ENCODE measurements around the gene MYADML2.
"Not testable (repeated sequence)": the region's sequence is repeated elsewhere in the genome, so short reads cannot be mapped to it uniquely, and the experiment has no call there.

MYADML2 gene, protein sequence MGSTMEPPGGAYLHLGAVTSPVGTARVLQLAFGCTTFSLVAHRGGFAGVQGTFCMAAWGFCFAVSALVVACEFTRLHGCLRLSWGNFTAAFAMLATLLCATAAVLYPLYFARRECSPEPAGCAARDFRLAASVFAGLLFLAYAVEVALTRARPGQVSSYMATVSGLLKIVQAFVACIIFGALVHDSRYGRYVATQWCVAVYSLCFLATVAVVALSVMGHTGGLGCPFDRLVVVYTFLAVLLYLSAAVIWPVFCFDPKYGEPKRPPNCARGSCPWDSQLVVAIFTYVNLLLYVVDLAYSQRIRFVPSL

DNA sequence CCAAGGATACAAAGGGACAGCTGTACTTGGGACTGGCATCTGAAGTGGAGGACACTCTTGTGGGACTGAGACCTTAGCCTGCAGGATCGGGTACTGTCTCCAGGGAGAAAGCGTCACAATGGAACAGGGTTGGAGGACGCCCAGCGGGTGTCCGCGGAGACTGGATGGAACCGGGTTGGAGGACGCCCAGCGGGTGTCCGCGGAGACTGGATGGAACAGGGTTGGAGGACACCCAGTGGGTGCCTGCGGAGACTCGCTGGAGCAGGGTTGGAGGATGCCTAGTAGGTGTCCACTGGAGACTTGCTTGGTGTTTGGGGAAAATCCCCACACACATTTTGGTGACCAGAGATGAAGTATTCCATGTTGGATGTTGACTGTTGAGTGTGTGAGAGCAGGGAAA lies at the start of gene MYADML2:
Gene MYADML2 (minus strand): TSS at position 45 of the 400 bp plus-strand sequence. CDS start 5,492 bp downstream, outside the sequence.
- DNase-seq, result no peak

DNA sequence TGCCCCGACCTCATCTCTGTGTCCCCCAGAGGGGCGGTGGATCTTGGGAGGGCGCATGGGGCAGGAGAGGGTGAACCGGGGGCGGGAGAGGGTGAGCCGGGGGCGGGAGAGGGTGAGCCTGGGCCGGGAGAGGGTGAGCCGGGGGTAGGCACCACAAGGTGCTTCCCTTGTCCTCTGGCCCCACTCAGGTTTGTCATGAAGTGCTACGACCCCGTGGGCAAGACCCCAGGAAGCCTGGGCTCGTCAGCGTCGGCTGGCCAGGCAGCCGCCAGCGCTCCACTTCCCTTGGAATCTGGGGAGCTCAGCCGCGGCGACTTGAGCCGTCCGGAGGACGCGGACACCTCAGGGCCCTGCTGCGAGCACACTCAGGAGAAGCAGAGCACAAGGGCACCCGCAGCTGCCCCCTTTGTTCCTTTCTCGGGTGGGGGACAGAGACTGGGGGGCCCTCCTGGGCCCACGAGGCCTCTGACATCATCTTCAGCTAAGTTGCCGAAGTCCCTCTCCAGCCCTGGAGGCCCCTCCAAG lies 49.3 kb upstream of the MYADML2 start:
- DNase-seq, result no peak

DNA sequence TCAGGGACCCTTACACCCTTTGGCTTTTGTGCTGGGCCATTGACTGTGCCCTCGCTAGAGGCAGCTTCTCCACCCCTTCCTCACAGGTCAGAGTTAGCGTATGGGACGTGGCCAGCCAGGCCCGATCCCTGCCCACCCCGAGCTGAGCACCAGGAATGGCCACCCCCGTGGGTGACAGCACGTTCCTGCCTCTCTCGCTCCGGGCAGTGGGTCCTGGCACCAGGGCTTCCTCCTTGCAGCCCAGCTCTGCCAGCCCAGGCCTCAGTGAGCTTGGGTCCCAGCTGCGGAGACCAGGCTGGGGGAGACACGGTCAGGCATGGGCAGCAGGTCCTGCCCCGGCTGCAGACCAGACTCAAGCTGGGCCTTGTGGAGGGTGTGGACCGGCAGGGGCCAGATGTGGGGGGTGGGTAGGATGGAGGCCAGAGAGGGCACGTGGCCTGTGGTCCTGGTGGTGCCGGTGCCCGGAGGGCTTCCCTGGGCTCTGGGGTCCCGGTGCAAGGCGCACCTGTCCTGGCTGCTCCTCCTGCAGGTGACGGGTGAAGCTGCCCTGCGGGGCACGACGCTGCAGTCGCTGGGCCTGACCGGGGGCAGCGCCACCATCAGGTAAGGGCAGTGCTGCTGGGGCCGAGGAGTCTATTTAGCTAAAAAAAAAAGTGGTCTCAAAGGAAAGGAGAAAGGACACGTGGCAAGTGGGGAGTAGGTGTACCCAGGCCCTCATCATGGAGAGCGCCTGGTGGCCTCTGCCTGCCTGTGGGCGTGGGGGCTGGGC lies 48.6 kb upstream of the MYADML2 start:
- DNase-seq, result no peak

DNA sequence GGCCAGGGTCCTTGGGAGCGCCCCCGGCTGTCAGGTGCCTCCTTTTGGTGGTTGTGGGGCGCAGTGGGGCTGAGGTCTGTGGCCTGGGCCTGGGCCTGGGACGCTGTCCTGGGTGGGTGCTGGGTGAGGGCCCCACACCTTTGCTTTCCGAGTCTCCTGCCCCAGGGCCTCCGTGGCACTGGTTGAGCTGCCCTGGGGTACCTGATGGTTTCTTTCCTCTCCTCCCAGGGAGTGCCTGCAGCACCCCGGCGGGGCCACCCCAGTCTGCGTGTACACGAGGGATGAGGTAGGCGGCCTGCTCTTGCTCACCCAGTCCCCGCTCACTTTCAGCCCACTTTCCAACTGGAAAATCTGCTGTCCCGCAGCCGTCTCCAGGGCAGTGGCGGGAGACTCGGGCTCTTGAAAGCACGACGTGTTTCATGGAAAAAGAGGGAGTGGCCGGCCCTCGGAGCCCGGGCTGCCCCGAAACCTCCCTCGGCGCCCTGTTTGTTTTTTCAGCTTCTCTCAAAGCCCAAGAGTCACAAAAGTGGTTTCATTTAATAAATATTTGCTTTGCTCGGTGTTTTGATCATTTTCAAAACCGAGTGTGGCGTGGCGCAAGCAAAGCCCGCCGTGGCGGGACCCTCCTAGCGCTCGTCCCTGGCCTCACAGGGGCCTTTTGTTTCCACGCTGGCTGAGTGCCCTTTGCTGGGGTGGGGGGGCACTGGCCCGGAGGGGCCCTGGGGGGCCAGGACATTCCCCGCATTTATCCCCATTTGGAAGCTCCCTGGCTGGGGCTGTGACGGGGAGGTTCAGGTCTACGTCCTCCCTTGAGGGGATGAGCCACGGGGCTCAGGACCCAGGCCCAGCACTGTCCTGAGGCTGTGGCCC lies 47.8 kb upstream of the MYADML2 start:
- DNase-seq, result no peak

DNA sequence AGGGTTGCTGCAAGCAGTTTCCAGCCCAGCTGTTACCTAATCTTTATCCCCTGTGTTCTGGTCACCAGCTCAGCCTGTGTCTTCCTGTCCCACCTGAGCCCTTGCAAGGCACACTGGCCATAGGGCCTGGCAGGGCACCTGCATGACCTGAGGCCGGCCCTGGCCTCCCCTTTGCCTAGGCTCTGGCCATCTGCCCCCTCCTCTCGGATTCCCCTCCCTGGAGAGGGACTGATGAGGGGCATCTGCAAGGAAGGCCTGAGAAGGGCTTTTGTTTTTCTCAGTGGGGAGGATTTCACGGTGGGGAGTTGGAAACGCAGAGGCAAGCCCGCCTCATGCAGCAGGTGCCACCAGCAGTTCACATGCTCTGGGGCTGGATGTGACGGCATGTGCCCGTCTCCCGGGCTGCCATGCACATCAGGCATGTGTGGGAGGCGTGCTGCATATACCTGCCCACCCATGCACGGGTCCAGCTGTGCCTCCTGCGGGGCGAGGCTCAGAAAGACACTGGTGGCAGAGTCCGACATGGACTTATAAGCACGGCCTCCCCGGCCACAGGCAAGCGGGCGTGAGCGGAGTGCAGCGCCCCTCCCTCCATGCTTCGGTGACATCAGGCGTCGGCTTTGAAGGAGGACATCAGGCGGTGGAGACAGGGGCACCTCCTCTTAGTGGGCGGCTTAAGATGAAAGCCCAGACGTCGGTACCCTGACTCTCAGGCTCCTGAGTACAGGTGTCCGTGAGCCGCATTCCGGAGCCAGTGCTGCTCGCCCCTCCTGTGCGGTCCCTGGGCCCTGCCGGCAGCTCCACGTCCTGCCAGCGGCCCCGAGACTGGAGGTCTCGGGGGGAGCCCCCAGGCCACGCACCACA lies 46.9 kb upstream of the MYADML2 start:
- no peak for DNase-seq

DNA sequence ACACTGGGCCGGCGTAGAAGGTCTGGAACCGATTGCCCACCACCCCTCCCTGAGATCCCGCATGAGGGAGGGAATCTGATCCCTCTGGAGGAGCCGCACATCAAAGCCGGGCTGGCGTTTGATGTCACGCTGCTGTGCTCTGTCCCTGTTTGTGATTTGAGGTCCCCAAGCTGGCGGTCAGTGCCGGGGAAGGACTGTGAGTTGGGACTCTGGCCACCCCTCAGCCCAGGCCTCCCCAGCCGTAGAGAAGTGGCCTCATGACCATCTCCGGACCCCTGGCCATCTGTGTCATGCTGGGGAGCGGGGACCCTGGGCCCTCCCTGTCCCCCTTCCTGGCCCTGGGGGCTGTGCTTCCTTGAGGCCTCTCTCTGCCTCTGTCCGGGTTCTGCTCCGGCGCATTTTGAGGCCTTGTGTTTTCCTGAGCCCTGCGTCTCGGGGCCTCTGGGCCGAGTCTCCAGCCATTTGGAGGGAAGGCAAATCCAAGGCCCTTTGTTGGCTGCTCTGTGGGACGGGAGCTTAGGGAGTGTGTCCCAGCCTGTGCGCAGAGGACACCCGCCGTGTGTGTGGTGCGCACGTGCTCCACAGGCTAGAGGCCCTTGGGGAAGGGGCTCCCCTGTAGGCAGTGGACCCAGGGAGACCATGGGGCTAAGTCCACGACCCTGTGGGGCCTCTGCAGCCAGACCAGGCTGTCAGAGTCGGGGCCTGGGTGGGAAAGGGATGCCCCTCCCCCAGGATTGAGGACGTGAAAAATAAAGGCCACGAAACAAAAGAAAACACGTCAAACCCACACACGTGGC lies 45.5 kb upstream of the MYADML2 start:
- DNase-seq, result no peak

DNA sequence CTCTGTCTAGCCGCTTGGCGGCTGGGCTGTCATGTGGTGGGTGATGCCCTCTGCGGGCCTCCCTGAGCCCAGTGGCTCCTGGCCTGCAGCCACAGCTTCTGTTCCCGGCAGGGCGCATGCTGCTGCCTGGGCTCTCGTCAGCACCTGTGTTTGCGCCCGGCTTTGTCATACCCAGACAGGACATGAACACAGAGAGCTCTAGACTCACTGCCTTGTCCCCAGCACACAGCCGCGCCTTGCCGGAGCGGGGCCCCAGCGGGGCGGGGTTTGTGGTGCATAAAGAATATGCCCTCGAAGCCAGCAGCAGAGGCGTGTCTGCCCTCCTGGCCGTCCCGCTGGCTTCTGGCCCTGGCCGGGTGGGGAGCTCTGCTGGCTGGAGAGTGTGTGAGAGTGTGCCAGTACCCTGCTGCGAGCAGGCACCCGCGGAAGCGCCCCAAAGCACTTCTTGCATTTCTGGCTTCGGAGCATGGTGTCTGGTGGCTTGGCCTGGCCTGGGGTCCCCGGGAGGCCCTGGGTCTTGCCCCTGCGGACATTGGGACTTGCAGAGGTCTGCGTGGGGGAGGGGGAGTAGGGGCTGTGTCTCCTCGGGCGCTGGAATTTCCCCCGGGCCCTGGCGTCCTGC lies 44.8 kb upstream of the MYADML2 start:
- no peak for DNase-seq

DNA sequence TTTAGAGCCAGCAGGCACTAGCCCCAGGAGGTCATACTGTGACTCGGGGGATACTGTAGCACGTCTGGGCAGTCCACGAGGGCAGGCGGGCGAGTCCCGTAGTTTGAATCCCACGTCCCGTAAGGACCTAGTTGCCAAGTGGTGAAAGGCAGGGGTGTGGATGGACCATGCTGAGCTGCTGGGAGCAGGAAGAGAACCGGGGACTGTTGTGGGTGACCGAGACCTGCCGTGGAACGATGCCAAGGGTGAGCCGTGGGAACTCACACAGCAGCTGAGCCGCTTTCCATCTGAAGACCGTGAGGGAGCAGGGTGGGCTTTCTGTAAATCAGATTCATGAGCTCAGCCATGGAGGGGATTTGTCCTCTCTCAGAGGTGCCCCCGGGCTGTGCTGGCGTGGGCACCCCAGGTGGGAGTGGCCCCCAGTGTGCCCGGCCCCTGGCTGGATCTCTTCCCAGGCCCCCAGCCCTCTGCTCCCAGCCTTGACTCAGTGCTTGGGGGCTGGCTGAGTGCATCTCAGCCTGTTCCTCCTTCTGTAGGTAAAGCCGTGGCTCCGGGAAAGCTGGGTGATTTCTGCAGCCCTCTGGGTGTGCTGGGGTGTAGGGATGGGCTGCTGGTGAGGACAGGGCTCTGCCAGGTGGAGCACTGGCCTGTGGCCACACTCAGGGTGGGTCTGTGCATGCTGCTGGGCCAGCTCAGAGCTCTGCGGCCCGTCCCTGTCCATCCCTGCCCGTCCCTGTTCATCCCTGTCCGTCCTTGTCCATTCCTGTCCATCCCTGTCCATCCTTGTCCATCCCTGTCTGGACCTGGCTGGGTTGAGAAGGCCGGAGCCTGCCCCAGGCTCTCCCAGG lies 44.0 kb upstream of the MYADML2 start:
- no peak for DNase-seq

DNA sequence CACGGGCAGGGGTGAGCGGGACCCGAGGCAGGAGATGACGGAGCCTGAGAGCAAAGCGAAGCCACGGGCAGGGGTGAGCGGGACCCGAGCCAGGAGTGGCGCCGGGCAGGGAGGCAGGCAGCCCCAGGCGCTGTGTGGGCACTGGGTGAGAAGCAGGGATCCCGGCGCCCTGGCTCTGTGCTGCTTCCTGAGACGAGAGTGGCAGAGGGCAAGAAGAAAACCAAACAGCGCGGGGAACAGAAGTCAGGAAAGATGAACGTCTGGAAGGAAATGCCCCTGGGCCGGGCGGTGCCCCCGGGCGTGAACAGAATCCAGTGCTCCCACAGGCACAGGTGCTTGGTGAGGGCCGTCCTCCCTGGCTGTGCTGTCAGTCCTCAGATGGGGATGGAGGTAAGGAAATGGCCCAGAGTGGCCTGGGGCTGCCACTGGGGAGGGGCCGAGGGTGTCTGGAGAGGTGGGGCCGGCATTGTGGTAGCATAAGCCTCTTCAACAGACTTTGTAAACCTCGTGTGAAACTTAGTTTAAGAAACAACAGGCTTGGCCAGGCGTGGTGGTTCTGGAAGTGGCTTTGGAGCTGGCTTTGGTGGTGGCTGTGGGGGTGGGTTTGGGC lies 40.2 kb upstream of the MYADML2 start:
- no peak for DNase-seq

DNA sequence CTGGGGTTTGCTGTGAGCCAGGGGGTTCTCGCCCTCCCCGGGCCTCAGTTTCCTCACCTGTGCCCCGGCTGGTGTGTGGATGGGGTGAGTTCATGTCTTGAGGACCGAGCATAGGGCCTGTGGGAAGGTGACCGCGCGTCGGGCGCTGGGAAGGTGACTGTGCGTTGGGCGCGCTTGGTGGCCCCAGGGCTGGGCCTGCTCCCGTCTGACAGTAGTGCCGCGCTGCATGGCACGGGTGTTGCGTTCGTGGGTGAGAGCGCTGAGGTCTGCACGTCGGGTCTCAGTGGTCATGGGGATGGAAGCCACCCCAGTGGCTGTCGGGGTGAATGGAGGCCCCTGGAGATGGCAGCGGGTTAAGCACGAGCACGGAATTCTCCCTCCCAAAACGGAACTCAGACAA lies 39.6 kb upstream of the MYADML2 start:
- DNase-seq, result no peak

DNA sequence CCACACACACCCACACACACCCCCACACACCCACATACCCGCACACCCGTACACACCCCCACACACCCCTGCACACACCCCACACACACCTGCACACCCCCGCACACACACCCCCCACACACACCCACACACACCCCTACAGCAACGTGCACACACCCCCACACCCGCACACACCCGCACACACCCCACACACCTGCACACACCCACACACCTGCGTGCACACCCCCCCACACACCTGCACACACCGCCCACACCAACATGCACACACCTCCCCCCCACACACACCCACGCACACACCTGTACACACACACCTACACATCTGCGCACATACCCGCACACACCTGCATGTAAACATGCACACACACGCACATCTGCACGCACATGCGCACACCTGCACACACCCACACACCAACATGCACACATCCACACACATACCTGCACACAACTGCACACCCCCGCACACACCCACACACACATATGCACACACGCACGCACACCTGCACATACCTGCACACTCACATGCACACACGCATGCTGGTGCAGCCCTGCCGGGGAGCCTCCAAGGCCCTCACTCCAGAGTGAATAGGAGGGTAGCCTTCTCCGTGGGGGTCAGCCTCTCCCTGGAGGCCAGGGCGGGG lies 37.9 kb upstream of the MYADML2 start:
- no peak for DNase-seq

DNA sequence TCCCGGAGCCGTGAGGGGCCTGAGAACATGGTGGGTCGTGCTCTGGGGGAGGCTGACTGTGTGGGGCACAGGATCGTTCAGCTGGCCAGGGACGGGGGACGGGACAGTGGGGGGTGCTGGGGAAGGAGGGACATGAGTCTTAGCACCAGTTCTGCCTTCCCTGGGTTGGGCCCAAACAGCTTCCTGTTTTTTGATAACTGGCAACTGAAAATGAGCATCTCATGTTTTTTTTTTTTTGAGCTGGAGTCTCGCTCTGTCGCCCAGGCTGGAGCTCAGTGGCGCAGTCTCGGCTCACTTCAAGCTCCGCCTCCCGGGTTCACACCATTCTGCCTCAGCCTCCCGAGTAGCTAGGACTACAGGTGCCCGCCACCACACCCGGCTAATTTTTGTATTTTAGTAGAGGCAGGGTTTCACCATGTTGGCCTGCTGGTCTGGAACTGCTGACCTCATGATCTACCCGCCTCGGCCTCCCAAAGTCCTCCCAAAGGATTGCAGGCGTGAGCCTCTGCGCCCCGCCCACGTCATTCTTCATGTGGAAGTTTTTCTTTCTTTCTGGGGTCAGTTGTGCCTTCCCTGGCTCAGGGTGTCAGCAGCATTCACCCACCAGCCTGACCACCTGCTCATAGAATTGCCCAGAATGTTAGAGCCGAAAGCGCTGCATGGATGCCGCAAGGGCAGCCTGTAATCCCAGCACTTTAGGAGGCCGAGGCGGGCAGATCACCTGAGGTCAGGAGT lies 36.8 kb upstream of the MYADML2 start:
- no peak for DNase-seq

DNA sequence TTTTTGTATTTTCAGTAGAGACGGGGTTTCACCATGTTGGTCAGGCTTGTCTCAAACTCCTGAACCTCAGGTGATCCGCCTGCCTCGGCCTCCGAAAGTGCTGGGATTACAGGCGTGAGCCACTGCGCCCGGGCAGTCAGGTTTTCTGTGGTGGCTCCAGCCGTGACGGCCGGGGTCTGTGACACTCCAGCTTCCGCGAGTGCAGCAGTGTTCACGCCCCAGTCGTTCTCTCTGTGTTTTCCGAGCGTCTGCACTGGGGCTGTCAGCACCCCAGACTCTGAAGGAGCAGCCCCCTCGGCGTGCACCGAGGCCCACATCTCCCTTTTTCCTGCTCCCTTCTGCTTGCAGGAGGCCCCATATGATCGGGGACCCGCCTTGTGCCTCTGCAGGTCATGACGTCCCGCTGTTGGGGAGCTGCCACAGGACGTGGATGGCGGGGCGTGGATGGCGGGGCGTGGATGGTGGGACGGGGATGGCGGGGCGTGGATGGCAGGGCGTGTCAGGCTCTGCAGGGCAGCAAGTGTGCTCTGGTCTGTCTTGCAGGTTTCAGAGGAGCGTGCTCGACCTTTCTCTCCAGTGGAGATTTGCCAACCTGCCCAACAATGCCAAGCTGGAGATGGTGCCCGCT lies 36.1 kb upstream of the MYADML2 start:
- DNase-seq, result no peak

DNA sequence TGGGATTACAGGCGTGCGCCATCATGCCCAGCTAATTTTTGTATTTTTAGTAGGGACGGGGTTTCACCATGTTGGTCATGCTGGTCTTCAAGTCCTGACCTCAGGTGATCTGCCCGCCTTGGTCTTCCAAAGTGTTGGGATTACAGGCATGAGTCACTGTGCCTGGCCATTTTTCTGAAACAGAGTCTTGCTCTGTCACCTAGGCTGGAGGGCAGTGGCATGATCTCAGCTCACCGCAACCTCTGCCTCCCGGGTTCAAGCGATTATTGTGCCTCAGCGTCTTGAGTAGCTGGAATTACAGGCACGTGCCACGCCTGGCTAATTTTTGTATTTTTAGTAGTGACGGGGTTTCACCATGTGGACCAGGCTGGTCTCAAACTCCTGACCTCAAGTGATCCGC lies 34.5 kb upstream of the MYADML2 start:
- DNase-seq, result not testable (repeated sequence)

DNA sequence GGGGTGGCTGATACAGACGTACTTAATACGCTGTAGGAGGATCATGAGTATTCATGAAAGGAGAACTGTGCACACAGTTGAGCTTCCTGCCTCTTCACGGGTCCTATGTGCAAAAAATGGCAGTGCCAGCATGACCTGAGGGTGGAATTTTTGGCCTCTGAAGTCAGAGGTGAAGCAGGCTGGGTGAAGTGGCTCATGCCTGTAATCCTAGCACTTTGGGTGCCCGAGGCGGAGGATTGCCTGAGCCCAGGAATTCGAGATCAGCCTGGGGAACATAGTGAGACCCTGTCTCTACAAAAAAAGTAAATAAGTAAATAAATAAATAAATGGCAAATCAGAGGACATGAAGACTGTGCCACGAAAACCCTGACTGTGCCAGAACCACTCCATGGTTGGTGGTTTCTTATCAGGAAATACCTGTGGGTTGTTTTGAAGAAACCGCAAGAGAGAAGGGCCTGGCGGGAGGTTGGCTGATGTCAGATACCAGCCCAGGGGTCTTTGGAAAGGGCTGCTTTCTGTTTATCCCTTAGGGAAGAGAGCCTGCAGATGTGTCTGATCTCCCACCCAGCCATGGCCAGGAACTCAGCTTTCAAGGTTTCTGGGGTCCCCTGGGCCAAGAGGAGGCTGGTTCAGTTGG lies 33.8 kb upstream of the MYADML2 start:
- DNase-seq, result no peak

DNA sequence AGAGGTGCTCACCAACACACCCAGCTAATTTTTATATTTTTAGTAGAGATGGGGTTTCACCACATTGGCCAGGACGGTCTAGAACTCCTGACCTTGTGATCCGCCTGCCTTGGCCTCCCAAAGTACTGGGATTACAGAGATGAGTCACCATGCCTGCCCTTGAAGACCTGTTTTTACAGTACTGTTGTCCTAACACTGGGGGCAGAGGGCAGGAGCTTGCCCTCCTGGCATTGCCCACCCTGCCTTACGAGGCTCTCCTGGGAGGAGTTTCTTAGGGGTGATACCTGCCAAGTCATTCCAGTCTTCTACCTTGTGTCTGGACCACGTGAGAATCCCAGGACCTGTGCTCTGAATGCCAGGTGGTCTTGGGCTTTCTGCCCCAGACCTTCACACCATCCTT lies 33.1 kb upstream of the MYADML2 start:
- DNase-seq, result no peak
